Measurements from ENCODE around the gene SLC25A45. TPM values are rescaled to one million over a fixed set of nuclear protein-coding genes. Genes with fewer than 3 reads are reported as not detected.

SLC25A45 gene
- total and polyA plus RNA-seq, 9 donors: 2.7 to 8.7 (median 3.4) TPM

GRCh38 chr11:65383778-65384177, 1.3 kb upstream of the SLC25A45 start:
- Histone ChIP-seq H3K36me3 (no peaks in the 10 kb centered on the region), H3K27me3 (no peaks in the 10 kb centered on the region), H3K4me1 (ENCODE audit: insufficient read depth) (peaks cover 16% of the 10 kb centered on the region), H3K9me3 (no peaks in the 10 kb centered on the region), H3K27ac (peak overlapping the region; percentile 88 to 91), H3K4me3 (no peak overlapping the region)
- 89% methylated on average over 6 of the region's 6 CpGs for WGBS, 3 donors
- TF ChIP-seq POLR2A (IDR thresholded peaks at IDR 0.05) (no peak), EP300 (IDR thresholded peaks at IDR 0.05) (no peak), CTCF (IDR thresholded peaks at IDR 0.05) (no peak)
- intact Hi-C loops (cut with DNase I): loop anchor here in 3 of 4 donors (5.0 kb wide), 3 partner anchors 34 to 129 kb away; no protein-coding TSS in a partner anchor
- no peak for DNase-seq

- peak in 3 of 5 donors; percentile 52 to 89 (median 82) for DNase-seq
- Histone ChIP-seq H3K4me3 (peak overlapping the region; percentile 35), H3K4me1 (ENCODE audit: insufficient read depth) (peaks cover 16% of the 10 kb centered on the region)
Measured at GRCh38 chr11:65382804-65383368, 440 bp upstream of the SLC25A45 start.

GRCh38 chr11:65381716-65382032, 772 bp downstream of the SLC25A45 start:
- intact Hi-C loops (cut with DNase I): loop anchor here in 3 of 4 donors (5.0 kb wide), 3 partner anchors 36 to 131 kb away; no protein-coding TSS in a partner anchor
- H3K4me3 ChIP-seq: peak overlapping the region; percentile 42

More at GRCh38 chr11:65382804-65383368, 440 bp upstream of the SLC25A45 start:
- peak overlapping the region; percentile 93 to 96 for H3K27ac ChIP-seq
- TF ChIP-seq EP300 (IDR thresholded peaks at IDR 0.05): no peak
- TF ChIP-seq POLR2A (IDR thresholded peaks at IDR 0.05): peak; percentile 12
- no peaks in the 10 kb centered on the region for H3K9me3 ChIP-seq
- no peaks in the 10 kb centered on the region for H3K36me3 ChIP-seq
- intact Hi-C loops (cut with DNase I): loop anchor here in 3 of 4 donors (5.0 kb wide), 3 partner anchors 34 to 129 kb away; no protein-coding TSS in a partner anchor
- WGBS, 3 donors: 14 to 21% (median 17%) methylated on average over 12 of the region's 12 CpGs
- no peaks in the 10 kb centered on the region for H3K27me3 ChIP-seq

GRCh38 chr11:65380460-65381119, 1.9 kb downstream of the SLC25A45 start:
- intact Hi-C loops (cut with DNase I): loop anchor here in 3 of 4 donors (5.0 kb wide), 3 partner anchors 37 to 132 kb away; no protein-coding TSS in a partner anchor
- WGBS, 3 donors: 86 to 91% (median 87%) methylated on average over 16 of the region's 16 CpGs

More at GRCh38 chr11:65381716-65382032, 772 bp downstream of the SLC25A45 start:
- TF ChIP-seq EP300 (IDR thresholded peaks at IDR 0.05): no peak
- no peak for TF ChIP-seq CTCF (IDR thresholded peaks at IDR 0.05)
- no peak for TF ChIP-seq POLR2A (IDR thresholded peaks at IDR 0.05)
- 25 to 32% (median 26%) methylated on average over 6 of the region's 6 CpGs for WGBS, 3 donors
- no peaks in the 10 kb centered on the region for H3K9me3 ChIP-seq
- H3K27ac ChIP-seq: peak overlapping the region; percentile 93 to 96
- H3K36me3 ChIP-seq: no peaks in the 10 kb centered on the region
- H3K4me1 ChIP-seq (ENCODE audit: insufficient read depth): peaks cover 16% of the 10 kb centered on the region
- no peak for DNase-seq
- H3K27me3 ChIP-seq: no peaks in the 10 kb centered on the region

More at GRCh38 chr11:65380460-65381119, 1.9 kb downstream of the SLC25A45 start:
- Histone ChIP-seq H3K9me3 (no peaks in the 10 kb centered on the region), H3K4me1 (ENCODE audit: insufficient read depth) (peaks cover 13% of the 10 kb centered on the region), H3K36me3 (no peaks in the 10 kb centered on the region), H3K27ac (peak overlapping the region in 1 of 2 donors; percentile 4), H3K27me3 (no peaks in the 10 kb centered on the region), H3K4me3 (no peak overlapping the region)
- DNase-seq: no peak
- no peak for TF ChIP-seq EP300 (IDR thresholded peaks at IDR 0.05)
- TF ChIP-seq POLR2A (IDR thresholded peaks at IDR 0.05): no peak
- no peak for TF ChIP-seq CTCF (IDR thresholded peaks at IDR 0.05)
